NCI-H1092 (cell line): ENCODE results near the gene PKHD1.
"Not testable (repeated sequence)": the region's sequence is repeated elsewhere in the genome, so short reads cannot be mapped to it uniquely, and the experiment has no call there.

Experiments
- DNase-seq: peaks from one replicate; lab custom pipeline; 2025; lab: John Stamatoyannopoulos, UW

PKHD1 gene

DNA sequence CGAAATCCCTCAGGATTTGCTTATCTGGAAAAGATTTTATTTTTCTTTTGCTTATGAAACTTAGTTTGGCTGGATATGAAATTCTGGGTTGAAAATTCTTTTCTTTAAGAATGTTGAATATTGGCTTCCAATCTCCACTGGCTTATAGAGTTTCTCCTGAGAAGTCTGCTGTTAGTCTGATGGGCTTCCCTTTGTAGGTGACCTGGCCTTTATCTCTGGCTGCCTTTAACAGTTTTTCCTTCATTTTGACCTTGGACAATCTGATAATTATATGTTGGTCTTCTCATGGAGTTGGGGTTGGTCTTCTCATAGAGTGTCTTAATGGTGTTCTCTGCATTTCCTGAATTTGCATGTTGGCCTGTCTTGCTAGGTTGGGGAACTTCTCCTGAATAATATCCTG is 234.3 kb downstream of the PKHD1 start:
- DNase-seq = not testable (repeated sequence)

DNA sequence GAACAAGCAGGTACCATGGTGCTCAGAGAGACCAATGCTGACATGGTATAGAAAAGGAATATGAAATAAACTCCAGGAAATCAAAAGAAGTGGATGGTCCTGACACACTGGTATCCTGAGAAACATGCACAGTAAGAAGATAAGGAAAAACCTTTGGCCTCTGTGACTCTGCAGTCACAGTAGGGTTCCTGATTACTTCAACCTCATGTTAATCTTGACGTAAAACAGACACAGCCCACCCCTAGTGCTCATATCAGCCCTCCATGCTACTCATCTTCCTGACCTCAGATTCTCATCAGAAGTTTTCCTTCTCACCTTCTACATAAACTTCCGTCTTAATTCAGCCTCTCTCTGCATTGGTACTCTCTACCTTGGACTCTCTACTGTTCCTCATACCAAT is 240.9 kb downstream of the PKHD1 start:
- DNase-seq = no peak

DNA sequence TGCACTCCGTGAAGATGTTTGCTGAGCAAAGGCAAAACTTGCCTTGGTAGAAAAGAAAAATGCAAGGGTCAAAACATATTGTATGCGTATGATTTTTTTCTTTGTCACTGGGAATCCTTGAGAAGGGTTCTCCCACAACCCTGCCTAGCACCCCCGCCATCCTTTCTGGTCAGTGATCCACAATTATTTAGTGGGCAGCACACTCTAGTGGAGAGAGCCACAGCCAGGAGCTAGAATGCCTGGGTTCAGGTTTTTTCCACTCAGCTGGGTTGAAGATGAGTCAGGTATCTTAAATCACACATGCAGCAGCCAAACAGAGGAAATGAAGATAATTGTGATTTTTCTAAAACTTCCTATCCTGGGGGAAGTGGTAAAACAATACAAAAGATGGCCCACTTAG is 243.1 kb downstream of the PKHD1 start:
- no peak for DNase-seq

DNA sequence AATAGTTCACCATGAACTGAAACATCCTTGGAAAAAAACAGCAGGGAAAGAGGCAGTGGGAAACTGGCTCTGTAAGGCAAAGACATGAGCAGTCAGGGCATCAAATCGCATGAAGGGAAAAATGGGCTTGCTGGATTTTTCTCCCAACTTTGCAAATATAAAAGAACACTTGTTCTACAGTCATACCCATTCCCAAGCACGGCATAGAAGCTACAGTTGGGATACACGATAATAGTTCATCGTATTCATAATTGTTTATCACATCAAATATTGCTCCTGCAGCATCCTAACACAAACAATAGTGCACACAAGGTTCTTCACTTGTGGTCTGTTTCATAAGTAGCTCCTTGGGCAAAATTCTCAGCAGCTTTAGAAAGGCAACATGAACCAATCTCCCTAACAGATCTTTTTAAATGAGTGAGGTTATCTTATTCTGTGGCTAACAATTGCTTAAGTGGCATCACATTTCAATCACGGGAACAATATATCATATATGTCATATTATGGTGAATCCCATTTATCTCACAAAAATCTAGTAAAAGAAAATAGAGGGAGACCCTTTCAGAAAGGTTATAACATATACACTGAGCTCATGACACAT is 243.9 kb downstream of the PKHD1 start:
- no peak for DNase-seq

DNA sequence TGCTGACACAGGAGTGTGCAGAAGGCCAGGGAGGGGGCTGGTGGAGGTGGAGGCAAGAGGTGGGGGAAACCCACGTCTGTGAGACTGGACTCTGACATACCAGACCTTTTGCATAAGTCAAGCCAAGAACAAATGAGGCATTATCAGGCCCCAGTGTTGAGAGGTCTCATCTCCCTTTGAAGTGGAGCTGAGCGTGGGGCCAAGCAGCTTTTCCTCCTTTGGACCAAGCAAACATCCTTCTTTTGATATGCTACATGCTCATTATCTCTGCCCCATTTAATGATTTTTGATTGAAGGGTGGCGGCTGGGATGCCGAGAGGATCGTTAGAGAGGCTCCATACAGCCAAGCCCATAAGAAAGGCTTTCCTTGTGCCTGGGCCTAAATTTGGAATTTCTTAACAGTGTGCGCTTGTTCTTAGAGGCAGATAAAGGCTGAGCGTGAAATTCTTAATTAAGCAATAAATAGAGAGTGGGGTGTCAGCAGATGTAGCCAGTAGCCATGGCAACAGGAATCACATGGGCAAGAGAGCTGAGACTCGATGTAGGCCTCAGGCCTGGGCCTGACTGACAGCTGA is 244.5 kb downstream of the PKHD1 start:
- DNase-seq = no peak

DNA sequence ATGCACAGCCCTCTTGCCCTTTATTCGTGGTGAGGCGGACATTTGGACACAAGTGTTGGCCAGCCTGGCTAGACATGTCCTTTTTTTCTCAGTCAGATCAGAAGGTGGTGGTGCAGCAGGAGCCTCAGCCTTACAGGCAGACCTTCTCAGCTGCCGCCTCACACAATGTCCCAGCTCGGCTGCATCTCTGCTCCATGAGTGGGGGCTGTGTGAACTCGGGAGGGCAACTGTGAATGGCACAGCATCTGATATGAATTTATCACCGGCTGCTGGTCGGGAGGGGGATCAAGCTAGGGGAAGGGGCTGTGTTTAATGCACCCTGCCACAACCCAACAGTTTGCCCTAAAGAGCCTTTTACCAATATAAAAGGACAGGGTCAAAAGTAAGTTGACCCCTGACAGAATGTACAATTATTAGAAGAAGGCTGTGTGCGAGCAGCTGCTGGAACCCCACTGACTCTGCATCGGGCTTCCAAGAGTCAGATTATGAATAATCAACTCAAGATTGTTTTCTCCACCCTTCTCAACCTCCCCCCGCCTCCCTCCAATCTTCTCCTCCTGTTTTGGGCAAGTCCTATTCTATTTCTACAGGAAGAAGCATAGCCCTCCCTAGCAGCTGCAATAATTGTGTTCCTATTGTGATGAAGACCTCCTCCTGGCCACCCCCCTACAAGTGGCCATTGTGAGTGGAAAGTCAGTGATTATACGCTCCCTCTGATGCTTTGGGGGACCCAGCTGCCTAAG is 245.2 kb downstream of the PKHD1 start:
- no peak for DNase-seq

DNA sequence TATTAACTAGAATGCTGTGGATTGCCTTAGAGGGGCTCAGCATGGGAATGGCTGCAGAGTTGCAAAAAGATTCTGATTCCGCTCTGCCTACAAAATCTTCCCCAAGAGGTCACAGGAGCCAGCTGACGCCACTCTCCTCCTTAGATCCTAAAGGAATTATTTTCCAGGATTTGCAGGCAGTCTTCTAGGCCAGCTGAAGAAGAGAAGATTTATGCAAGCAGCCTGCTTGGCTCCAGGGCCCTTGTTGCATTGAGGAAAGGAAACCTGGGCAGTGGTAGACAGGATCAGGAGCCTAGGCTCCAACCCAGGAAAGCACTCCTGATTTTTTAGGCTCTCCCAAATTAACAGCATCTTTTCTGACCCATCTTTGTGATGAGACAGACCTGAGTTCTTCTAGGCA is 245.8 kb downstream of the PKHD1 start:
- DNase-seq = no peak

DNA sequence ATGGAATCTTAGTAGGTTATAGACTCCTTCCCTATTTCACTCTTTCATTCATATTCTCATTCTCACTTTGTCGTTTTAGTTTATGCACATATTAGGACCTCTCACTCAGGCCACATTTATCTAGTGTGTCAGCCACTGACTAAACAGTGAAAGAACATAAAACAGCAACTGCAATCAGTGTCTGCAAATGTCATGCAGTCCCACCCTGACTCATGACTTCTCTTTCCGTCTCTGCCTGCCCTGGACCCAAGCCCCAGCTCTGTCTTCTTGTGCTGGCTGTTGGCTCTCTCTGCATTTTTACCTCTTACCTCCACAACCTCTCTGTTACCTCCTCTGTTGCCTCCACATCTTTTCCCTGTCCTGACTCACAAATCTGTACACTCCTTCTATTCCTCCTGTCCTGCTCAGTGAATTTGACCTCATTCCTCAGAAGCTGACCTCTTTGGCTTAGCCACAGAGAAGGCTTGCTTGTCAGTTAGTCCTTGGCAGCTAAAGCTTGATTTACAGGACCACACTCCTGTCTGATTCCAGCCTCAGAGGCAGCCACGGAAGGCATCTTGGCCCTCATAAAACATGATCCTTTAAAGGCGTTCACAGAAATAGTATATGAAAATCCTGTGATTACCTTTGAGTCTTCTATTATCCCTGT is 247.6 kb downstream of the PKHD1 start:
- DNase-seq = no peak

DNA sequence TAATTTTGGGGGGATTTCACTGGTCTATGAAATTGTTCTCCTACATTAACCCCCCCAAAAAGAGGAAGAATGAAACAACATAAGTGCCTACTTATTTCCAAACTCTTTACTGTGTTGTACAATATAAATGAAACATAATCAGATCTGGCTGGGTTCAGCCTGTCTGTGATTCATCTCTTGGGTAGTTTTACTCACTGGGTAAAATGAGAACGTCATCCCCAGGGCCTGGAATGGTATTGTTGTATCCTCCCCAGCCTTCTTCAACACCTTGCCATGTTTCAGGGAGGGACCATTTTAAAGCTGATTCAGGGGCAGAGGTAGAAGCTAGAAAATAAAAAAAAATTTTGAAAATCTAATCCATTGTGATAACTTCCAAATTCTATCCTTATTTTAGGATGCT is 256.7 kb downstream of the PKHD1 start:
- DNase-seq = no peak

DNA sequence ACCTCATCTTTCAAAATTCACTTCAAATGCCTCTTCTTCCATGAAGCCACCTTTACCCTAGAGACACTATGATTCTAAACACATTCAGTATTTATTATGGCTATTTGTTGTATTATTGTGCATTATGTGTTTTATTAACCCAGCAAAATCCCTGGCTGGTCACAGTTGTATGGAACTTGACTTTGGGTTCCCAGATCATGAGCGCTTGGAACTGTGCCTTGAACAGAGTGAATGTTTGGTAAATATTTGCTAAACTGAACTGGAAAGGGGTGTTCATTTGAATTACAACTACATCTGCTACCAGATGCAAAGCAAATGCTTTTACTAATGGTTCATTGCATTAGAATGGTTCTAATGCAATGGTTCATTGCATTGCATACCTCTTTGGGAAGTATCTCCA is 259.8 kb downstream of the PKHD1 start:
- DNase-seq = no peak

DNA sequence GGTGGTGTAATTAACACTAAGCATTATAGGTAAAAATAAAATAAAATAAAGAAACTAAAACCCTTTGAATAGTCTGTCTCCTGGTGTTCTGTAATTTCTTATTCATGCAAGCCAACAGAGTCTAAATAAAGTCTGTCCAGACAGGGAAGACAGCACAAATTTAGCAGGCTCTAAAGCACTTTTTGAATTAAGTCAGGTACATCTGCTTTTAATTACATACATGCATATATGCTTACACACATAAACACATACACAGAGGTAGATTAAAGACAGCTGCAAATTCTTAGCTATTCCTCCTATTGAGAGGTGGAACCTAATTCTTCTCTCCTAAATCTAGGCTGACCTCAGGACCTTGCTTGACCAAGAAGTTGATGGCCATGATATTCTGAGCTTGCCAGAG is 262.5 kb downstream of the PKHD1 start:
- no peak for DNase-seq

DNA sequence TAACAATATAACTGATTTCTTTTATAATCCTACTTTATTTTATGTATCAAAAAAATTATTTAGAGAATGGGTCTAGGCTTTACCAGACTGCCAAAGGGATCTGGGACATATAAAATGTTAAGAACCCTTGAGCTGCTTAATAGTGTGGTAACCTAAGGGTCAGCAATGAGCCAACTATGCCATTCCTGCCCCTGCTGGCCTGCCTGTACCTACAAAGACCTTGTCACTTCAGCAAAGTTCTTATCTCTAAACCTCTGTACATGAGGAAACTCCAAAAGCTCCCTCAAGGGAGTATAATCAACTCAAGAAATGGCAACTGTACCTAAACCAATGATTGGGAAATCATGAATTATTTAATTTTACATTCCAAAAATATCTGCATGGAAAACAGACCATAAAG is 266.9 kb downstream of the PKHD1 start:
- DNase-seq = no peak

DNA sequence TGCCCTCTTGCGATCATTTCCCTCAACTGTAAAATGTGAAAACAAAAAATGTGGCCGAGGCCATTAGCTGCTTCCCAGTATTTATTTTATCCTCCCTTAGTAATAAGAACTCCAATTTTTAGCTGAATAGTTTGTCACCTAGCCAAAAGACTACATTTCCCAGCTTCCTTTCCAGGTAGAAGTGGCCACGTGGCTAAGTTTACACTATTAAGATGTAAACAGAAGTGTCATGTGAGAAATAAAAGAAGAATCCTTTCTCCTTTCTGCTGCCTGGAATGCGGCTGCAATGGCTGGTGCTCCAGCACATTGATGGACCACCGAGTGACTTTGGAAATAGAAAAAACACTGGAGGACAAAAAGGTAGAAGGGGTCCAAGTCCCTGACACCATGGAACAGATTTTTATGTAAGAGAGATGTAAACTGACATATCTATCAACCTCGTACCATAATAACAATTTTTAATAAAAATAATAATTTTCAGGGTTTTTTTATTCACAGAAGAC is 268.8 kb downstream of the PKHD1 start:
- DNase-seq = no peak

DNA sequence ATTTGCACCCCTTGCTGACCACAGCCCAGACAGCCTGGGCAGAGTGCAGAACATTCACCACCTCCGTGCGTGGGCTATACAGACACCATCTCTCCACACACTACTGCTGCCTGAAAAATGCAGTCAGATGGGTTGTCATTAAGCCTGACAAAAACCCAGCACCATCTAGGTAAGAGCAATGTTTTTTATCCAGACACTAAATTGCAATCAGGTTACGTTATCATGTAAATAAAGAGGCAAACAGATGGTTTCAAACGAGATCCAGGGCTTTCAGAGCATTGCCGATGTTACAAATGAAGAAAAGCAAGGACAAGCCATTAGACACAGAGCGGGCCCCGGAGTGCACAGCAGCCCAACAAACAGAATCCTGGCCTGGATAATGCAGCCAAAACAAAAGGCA is 269.6 kb downstream of the PKHD1 start:
- no peak for DNase-seq

DNA sequence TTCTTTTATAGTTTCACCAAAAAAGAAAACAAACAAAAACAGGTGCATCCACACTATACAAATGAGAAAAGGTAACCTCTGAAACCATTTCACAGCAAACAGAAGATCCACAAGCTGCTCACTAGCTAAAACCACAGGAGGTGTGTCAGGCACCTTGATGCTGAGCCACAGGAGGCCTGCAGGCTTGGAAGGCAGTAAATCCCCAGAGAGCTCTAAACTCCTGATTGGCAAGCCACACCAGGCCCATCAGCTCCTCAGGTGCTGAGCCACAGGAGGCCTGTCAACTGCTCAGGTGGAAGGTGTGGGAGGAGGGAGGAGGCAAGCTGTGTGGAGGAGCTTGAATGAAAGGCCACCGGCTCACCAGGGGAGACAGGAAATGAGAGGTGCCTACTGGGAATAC is 273.0 kb downstream of the PKHD1 start:
- no peak for DNase-seq

DNA sequence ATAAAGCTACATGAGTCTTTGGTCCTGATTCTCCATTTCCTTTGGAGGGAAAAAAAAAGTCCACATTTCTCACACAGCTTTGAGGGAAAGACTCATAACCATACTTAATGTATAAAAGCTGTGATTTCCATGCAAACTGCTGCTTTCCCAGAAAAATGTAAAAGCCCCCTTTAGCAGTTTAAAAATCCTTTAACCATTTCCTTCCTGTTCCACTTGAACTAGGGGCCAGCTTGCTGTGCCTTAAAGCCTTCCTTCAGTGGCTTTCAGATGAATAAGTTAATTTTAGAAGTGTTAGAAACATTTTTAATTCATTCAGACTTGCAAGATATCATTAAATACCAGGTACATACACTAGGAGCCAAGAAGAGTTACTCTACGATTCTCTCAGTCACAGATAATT is 273.5 kb downstream of the PKHD1 start:
- DNase-seq = no peak

DNA sequence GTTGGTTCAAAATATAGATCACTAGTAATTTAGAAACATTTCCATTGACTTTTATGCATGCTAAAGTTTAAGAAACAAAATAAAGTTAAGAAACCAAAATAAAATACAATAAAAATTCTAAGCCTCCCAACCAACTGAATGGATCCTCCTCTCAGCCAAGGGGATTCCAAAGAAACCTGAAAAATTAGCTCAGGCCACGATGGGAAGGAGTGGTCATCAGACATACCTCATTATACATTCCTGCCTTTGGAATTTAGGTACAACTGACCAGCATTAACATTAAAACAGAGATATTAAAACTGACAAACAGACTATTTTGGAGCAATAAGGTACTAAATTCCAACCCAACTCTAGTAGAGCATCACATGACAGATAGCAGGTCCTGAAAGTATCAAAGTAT is 275.2 kb downstream of the PKHD1 start:
- DNase-seq = no peak

DNA sequence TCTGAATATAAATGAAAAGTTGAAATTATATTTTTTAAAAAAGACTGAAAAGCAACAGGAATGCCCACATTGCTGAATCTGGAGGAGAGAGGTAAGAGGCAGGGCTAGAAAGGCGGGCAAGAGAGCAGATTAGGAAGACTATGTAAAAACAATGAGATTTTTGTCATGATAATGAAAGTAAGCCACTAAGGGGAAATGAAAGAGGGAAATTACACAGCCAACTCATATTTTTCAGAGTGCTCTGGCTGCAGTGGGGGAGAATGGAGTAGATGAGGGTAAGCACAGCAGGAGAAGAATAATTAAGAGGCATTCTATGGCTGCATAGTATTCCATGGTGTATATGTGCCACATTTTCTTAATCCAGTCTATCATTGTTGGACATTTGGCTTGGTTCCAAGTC is 281.9 kb downstream of the PKHD1 start:
- no peak for DNase-seq

DNA sequence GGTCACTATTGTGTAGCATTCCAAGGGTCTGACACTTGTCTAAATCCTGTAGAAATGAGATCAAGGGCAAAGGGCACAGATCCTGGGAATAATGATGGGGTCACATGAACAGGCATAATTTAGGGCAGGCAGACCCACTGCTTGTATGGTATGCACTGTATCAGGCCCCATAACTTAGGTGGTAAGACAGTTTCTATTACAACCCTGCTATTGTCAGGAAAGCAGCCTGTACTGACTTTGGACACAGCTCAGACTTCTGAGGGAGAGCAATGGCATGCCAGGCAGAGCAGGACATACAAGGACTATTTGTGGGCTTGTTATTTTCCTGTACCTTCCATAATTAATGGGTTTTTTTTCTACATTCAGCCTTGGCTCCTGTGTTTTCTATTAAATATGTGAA is 286.8 kb downstream of the PKHD1 start:
- DNase-seq = no peak

DNA sequence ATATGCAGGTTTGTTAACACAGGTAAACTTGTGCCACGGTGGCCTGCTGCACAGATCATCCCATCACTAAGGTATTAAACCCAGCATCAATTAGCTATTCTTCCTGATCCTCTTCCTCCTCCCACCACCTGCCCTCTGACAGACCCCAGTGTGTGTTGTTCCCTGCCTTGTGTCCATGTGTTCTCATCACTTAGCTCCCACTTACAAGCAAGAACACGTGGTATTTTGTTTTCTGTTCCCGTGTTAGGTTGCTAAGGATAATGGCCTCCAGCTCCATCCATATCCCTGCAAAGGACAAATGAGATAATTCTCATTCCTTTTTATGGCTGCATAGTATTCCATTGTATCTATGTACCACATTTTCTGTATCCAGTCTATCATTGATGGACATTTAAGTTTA is 294.0 kb downstream of the PKHD1 start:
- DNase-seq = no peak

DNA sequence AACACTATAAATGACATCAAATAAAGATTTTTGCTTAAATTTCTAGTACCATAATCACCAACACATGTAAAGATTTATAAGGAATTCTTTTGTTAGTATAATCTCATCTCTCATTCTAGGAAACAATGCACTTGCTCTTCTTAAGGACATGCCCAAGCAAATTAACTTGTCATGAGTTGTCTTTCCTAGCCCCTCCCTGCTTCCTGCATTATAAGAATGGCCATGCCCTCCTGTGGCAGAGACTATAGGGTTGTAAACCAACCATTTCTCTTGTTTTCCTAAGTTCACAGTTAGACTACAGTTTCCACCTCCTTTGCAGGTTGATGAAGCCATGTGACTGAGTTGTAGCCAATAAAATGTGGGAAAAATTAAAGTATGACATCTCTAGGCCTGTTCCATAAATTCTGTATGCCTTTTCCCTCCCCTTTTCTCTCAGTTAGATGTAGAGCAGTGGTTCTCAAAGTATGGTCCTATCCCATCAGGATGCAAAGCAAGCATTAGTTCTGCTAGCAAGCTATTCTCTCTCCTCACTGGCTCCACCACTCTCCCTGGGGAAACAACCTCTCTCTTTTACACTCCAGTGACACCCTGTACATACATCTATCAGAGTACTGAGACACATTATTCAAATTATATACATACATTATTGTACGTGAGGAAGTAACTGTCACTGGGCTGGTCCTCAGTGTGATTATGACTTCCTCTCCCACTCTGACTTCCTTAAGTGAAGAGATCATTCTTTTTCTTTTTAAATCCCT is 295.0 kb downstream of the PKHD1 start:
- no peak for DNase-seq

DNA sequence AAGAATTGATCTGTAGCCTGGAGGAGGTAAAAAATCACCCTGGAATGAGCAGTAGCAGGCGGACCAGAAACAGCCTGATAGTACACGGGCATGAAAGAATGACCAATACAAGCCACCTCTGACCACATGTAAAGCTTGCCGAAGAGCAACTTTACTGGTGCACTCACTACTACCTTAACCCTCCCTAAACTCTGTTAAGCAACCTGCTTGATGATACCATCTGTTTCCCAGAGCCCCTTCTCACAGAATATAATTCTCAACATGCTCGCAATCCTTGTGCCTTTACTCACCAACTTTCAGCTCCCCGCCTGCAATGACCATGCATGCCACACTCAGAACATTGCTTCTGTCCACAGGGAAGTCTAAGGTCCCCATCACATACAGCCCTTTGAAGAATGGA is 296.5 kb downstream of the PKHD1 start:
- no peak for DNase-seq
